Type B pancreatic cell (in vitro differentiated cells): ENCODE results near the gene PERM1. TPM values are rescaled to one million over a fixed set of nuclear protein-coding genes. Genes with fewer than 3 reads are reported as not detected.

Source experiments
- DNase-seq: peaks from one replicate; pipeline ENCODE4 v3.0.0; 2021; ENCODE audit warnings: mixed read lengths; ENCODE audit not compliant: unreplicated experiment; ENCODE audit errors: extremely low spot score
- H3K27ac Mint-ChIP-seq: 2 replicates; pipeline ENCODE4 v1.8.0; 2021; ENCODE audit warnings: mild to moderate bottlenecking, mixed read lengths
- H3K27me3 Mint-ChIP-seq: 2 replicates; pipeline ENCODE4 v1.8.0; 2021; ENCODE audit warnings: mixed read lengths
- H3K36me3 Mint-ChIP-seq: 2 replicates; pipeline ENCODE4 v1.8.0; 2021; ENCODE audit warnings: mixed read lengths
- H3K4me1 Mint-ChIP-seq: one replicate; pipeline ENCODE4 v1.8.0; 2021; ENCODE audit warnings: mixed read lengths; ENCODE audit not compliant: unreplicated experiment
- H3K4me3 Mint-ChIP-seq: 2 replicates; pipeline ENCODE4 v1.8.0; 2021; ENCODE audit warnings: mild to moderate bottlenecking, mixed read lengths
- H3K9me3 Mint-ChIP-seq: 2 replicates; pipeline ENCODE4 v1.8.0; 2021; ENCODE audit warnings: mixed read lengths
- total RNA-seq: library from RNA; stranded (reverse); gene quantifications from 2 replicates; pipeline ENCODE4 v1.2.1, GENCODE V29; 2021; ENCODE audit warnings: low replicate concordance
- TF ChIP-seq, protein P1 (sequence below): fragments of 200-600 bp; sonication (generic); conservative IDR thresholded peaks from 2 replicates; pipeline ENCODE4 v1.5.0; 2021; ENCODE audit warnings: antibody characterized with exemption, mild to moderate bottlenecking

PERM1 gene
- total RNA-seq, 1 donor from 2014 or later, result 0.34 TPM

DNA sequence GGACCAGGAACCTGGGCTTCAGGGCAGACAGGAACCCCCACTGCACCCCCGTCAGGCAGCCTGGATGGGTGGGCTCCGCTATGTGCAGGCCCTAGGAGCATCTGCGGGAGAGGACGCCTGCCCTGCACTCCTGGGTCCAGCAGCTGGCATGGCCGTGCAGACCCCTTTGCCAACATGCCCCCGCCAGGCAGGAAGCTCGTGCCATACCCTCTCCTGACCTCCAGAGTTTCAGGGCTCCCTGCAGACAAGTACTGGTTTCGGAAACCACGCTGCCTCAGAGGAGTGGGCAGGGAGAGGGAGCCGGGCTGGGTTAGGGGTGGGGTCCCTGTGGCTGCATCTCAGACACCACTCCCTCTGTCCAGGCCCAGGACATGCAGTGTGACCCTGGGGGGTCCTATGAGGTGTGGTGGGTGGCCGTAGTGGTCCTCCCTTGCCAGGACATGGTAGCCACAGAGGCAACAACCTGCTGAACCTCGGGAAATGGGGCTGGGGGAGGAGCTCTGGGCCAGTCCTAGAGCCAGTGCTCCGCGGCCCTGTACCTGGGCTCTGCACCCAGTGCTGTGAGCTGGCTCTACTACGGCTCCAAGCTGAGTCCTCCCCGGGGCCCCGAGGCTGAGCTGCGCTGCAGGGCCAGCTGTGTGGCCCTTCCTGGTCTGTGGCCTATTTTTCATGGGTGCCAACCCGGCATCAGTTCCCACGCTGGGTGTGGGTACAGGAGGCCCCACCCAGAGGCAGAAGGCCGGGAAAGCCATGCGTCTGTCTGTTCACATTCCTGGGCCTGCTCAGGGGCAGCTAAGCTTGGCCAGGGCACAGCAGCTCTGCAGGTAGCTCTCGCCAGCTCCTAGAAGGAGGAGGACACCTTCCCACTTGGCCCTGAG, 14.2 kb downstream of the PERM1 start:
- H3K27ac Mint-ChIP-seq, result no peak overlapping the region
- H3K9me3 Mint-ChIP-seq, result no peaks in the 10 kb centered on the region
- no peaks in the 10 kb centered on the region for H3K36me3 Mint-ChIP-seq
- peak overlapping the region; percentile 20 for H3K4me3 Mint-ChIP-seq
- no peaks in the 10 kb centered on the region for H3K4me1 Mint-ChIP-seq
- DNase-seq, result no peak
- TF ChIP-seq, protein P1, sequence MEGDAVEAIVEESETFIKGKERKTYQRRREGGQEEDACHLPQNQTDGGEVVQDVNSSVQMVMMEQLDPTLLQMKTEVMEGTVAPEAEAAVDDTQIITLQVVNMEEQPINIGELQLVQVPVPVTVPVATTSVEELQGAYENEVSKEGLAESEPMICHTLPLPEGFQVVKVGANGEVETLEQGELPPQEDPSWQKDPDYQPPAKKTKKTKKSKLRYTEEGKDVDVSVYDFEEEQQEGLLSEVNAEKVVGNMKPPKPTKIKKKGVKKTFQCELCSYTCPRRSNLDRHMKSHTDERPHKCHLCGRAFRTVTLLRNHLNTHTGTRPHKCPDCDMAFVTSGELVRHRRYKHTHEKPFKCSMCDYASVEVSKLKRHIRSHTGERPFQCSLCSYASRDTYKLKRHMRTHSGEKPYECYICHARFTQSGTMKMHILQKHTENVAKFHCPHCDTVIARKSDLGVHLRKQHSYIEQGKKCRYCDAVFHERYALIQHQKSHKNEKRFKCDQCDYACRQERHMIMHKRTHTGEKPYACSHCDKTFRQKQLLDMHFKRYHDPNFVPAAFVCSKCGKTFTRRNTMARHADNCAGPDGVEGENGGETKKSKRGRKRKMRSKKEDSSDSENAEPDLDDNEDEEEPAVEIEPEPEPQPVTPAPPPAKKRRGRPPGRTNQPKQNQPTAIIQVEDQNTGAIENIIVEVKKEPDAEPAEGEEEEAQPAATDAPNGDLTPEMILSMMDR, result no peak
- H3K27me3 Mint-ChIP-seq, result peaks cover 26% of the 10 kb centered on the region

DNA sequence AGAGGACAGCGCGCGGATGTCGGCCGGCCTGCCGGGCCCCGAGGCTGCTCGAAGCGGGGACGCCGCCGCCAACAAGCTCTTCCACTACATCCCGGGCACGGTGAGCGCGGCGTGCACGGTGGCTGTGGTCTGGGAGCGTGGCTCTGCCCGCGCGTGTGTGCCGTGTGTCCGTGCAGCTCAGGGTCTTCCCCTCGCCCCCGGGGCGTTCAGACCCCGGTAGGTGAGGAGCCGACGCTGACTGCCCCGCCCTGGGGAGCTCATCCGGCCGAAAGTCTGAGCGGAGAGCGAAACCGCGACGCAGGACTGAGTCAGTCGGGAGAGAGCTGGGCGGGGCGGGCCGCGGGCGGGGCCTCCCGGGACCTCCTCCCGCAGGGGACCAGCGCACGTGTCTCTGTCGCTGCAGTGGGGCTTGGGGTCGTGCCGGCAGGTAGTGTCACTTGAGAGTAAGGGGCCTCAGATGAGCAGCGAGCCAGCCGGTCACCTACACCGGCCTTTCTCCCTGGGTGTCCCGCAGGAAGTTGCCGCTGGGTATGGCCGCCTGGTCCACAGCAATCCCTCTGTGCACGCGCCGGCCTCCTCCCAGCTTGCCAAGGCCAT, 15.1 kb downstream of the PERM1 start:
- no peak for DNase-seq
- Mint-ChIP-seq H3K9me3 (no peaks in the 10 kb centered on the region), H3K36me3 (no peaks in the 10 kb centered on the region), H3K4me3 (peak overlapping the region; percentile 77), H3K4me1 (no peaks in the 10 kb centered on the region), H3K27me3 (peaks cover 26% of the 10 kb centered on the region), H3K27ac (no peak overlapping the region)
- TF ChIP-seq, protein P1, result no peak

DNA sequence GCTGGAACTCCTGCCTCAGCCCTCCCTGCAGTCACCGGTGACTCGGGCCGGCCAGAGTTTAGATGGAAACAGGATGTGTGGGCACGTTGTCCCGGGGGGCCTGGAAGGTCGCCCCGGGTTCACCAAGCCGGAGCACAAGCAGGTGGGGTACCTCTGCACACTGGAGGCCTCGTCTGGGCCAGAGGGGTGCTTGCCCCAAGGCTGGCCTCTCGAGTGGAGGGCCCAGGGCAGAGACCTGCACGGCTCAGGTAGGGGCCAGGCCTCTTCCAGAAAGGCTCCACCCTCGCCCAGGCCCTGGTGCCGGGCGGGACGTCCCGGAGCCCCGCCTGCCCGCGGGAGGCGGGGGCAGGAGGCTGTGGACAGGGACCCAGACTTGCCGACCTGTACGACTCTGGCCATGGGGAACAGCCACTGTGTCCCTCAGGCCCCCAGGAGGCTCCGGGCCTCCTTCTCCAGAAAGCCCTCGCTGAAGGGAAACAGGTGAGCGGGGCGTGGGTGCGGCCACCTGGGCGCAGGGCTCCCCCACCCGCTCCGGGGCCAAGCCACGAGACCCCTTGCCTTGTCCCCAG, 15.7 kb downstream of the PERM1 start, which contains the start of gene PLEKHN1:
Gene PLEKHN1 (plus strand): TSS at position 348 of the 569 bp plus-strand sequence. CDS start 50 bp downstream, at position 398.
- no peak for DNase-seq
- Mint-ChIP-seq H3K27me3 (peaks cover 26% of the 10 kb centered on the region), H3K9me3 (no peaks in the 10 kb centered on the region), H3K27ac (no peak within 1 kb of the TSS), H3K4me3 (peak within 1 kb of the TSS; percentile 77), H3K4me1 (no peaks in the 10 kb centered on the region), H3K36me3 (no peaks in the 10 kb centered on the region)
- TF ChIP-seq, protein P1, result no peak

DNA sequence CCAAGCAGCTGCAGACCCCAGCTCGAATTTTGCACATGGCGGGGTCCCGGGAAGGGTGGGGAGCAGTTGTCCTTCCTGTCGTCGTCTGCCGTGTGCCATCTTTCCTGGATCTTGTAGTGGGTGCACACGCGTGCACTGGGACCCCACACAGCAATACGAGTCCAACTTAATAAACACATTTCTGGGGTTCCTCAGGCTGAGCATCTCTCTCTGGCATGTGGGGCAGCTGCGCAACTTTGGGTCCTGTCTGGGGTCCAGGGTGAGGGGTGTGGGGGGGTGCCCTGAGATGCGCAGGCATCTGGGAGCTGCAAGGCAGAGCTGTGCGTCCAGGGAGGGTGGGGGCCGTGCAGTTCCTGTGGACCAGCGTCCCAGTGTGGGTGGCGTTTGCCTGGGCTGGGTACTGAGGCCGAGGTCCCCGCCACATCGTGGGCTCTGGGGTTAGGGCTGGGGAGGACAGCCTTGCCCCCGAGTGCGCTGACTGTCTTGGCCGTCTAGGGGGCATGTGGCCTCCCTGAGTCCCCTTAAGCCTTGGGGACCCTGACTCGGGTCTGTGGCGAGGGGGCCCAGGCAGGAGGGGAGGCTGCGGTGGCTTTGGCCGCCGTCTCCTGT, 16.3 kb downstream of the PERM1 start:
- Mint-ChIP-seq H3K27me3 (peaks cover 26% of the 10 kb centered on the region), H3K36me3 (no peaks in the 10 kb centered on the region), H3K4me1 (no peaks in the 10 kb centered on the region), H3K9me3 (no peaks in the 10 kb centered on the region), H3K4me3 (no peak overlapping the region), H3K27ac (no peak overlapping the region)
- TF ChIP-seq, protein P1, result no peak
- no peak for DNase-seq

DNA sequence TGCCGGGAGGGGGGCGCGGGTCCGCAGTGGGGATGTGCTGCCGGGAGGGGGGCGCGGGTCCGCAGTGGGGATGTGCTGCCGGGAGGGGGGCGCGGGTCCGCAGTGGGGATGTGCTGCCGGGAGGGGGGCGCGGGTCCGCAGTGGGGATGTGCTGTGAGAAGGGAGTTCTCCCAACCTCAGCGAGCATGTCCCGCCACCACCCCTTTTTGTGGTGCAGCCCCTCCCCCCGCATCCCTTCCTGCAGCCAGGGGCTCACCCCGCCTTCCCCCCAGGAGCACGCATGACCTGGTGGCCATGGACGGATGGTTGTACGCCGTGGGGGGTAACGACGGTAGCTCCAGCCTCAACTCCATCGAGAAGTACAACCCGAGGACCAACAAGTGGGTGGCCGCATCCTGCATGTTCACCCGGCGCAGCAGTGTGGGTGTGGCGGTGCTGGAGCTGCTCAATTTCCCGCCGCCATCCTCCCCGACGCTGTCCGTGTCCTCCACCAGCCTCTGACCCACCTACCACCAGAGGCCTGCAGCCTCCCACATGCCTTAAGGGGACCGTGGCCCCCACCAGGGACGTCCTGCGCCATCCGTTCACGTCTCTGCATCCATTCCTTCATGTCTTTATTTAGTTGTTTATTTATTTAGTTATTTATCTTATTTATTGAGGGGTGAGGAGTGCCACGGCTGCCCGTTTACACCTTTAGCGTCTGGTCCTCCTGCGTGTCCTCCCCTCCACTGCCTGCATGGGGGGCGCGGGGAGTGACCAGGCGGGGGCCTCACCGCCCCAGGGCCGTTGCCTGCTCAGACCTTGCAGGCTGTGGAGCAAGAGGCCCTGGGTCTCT, 17.0 kb downstream of the PERM1 start:
- Mint-ChIP-seq H3K36me3 (no peaks in the 10 kb centered on the region), H3K9me3 (no peaks in the 10 kb centered on the region), H3K27me3 (peaks cover 26% of the 10 kb centered on the region), H3K4me1 (no peaks in the 10 kb centered on the region), H3K4me3 (no peak overlapping the region), H3K27ac (no peak overlapping the region)
- DNase-seq, result no peak
- TF ChIP-seq, protein P1, result no peak
